HFF-Myc (cell line): Measurements from ENCODE around the gene SPRN.
"Not testable (repeated sequence)": the region's sequence is repeated elsewhere in the genome, so short reads cannot be mapped to it uniquely, and the experiment has no call there.

ENCODE experiments used
- DNase-seq: peaks from one replicate; pipeline ENCODE4 v3.0.0-alpha.2; 2011; ENCODE audit warnings: low read depth; ENCODE audit errors: extremely low read depth
- H3K4me3 ChIP-seq: replicated peaks from 2 replicates; pipeline ENCODE4 v1.5.1; 2011; ENCODE audit warnings: low read depth, mild to moderate bottlenecking, control low read depth, low read length
- CTCF ChIP-seq: IDR thresholded peaks from 2 replicates; pipeline ENCODE4 v1.5.1; 2012; ENCODE audit warnings: mild to moderate bottlenecking, low read depth, low read length, control low read depth; ENCODE audit errors: missing control alignments

SPRN gene

GRCh38 chr10:133420579-133420978, 3.8 kb downstream of the SPRN start:
- TF ChIP-seq CTCF, result no peak
- no peak overlapping the region for H3K4me3 ChIP-seq
- DNase-seq, result no peak

GRCh38 chr10:133420028-133420427, 4.4 kb downstream of the SPRN start:
- no peak overlapping the region for H3K4me3 ChIP-seq

GRCh38 chr10:133419211-133419950, 5.0 kb downstream of the SPRN start:
- TF ChIP-seq CTCF, result no peak
- no peak for DNase-seq
- no peak overlapping the region for H3K4me3 ChIP-seq

More at GRCh38 chr10:133420028-133420427, 4.4 kb downstream of the SPRN start:
- DNase-seq, result no peak
- TF ChIP-seq CTCF, result no peak

- no peak for TF ChIP-seq CTCF
- H3K4me3 ChIP-seq, result no peak overlapping the region
- no peak for DNase-seq
Measured at GRCh38 chr10:133418289-133418993, 6.0 kb downstream of the SPRN start.

- no peak for DNase-seq
- no peak overlapping the region for H3K4me3 ChIP-seq
- no peak for TF ChIP-seq CTCF
Measured at GRCh38 chr10:133415752-133416151, 8.7 kb downstream of the SPRN start.

GRCh38 chr10:133414401-133414800, 10.0 kb downstream of the SPRN start:
- not testable (repeated sequence) for H3K4me3 ChIP-seq, DNase-seq

- TF ChIP-seq CTCF, result no peak
- DNase-seq, result no peak
- no peak overlapping the region for H3K4me3 ChIP-seq
Measured at GRCh38 chr10:133412381-133412711, 12.1 kb downstream of the SPRN start.
